ENCODE results near the gene STX18.
"Not testable (repeated sequence)": the region's sequence is repeated elsewhere in the genome, so short reads cannot be mapped to it uniquely, and the experiment has no call there.

The STX18 gene

DNA sequence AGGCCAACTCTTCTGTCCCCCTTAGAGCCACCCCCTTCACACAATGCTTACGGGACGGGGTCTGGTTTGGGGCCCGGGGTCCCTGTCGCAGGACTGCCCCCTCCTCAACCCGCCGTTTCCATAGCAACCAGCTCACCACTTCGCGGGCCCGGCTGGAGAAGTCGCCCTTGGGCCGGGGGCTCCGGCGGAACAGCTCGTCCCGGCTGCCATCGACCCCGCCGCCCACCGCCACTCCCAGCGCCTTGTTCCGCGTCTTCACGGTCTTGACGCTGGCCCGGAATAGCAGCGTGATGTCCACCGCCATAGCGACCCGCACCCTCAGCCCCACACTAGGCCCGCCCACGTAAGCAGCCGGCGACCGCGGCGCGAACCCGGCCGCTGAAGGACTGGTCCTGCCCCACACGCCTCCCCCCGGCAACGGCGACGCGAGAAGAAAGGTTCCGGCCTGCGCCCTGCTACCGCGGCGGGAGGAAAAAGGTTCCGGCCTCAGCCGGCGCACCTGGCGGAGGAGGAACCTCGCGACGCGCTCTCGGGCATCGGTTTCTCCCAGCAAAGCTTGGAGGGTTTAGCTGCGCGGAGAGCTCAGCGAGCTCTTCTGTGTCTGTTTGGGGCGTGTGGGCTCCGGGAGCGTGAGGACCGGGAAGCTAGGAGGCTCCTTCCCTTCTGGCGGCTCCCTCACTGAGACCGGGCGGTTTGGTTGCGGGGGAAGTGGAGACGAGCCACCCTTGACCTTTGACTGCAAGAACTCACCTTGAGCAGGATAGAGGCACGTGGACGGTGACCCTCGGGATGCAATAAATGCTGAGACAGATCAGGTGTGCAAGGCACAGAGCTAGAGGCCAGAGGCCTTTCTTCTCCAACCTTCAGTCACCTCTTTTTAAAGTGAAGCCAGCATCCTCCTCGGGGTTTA, at the start of gene STX18:
TSS of gene STX18 (minus strand) at position 388 of the 910 bp plus-strand sequence. CDS start at position 304, 84 bp downstream.
- FAIRE-seq, result peak; percentile 78
- peak; percentile 76 for DNase-seq (ENCODE audit: insufficient read length, low spot score)

DNA sequence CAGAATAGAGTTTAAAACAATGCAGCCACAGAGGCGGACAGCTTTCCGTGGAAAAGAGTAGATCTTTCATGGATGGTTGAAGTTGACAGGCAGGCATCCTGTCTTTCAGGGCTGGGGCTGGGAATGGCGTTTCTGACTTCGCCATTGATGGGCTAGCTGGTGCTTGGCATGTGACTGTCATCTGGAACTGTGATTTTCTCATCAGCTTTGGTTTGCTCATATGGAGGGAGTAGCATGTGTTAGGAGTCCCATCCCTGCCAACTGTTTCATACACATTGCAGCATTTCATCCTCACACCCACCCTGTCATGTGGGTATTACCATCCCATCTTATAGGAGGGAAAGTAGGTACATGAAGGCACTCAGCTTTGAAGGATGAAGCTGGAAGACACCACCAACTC, 49.2 kb upstream of the STX18 start:
- DNase-seq (ENCODE audit: insufficient read length, low spot score), result no peak
- no peak for FAIRE-seq

DNA sequence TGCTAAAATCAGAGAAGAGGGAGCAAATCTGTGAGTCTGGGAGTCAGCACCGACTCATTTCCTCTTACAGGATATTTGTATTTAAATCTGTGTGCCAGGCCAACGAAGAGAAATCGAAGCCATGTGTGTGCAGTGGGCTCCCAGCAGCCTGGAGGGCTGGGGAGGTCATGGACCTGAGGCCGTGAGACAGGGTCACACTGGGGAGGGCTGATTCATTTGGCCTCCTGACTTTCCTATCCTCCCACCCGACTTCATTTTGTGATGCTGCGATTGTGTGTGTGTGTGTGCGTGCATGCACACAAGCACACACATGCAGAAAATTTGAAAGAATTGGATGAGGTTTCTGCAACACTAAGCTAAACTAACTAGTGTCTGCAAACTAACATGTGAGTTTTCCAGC, 48.7 kb upstream of the STX18 start:
- DNase-seq (ENCODE audit: insufficient read length, low spot score) (no peak), FAIRE-seq (no peak)

DNA sequence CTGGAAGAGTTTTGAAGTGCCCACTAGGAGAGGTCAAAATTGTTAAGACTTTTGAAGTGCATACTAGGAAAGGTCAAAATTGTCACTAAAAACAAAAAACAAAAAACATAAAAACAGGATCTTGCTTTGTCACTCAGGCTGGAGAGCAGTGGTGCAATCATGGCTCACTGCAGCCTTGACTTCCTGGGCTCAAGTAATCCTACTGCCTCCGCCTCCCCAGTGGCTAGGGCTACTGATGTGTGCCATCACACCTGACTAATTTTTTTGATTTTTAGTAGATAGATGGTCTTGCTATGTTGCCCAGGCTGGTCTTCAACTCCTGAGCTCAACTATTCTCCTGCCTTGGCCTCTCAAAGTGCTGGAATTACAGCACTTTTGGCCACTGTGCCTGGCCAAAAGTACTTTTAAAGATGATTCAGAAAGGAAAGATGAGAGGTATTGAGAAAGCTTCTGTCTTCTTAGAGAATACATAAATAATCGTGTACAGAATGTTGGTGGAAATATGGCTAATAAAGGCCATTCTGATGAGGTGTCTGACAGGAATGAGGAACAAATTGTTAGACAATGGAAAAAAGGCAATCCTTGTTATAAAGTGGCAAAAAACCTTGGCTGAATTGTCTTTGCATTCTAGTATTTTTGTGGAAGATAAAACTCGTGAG, 43.3 kb upstream of the STX18 start:
- DNase-seq (ENCODE audit: insufficient read length, low spot score) (no peak), FAIRE-seq (no peak)

DNA sequence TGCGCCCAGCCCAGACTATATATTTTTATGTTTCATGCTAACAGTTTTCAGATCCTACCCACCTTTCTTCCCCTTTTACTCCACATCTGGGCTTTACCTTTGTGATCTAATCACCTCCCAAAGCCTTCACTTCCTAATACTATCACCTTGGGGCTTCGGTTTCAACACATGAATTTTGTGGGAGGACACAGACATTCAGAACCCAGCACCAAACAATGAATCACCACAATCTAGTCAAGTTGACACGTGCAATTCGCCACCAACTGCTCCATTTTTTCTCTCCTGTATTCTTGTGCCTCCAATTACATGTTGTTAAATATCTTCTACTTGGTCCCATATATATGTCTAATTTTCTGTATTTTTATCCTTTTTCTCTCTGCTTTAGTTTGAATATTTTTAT, 41.8 kb upstream of the STX18 start:
- DNase-seq (ENCODE audit: insufficient read length, low spot score) (no peak), FAIRE-seq (no peak)

DNA sequence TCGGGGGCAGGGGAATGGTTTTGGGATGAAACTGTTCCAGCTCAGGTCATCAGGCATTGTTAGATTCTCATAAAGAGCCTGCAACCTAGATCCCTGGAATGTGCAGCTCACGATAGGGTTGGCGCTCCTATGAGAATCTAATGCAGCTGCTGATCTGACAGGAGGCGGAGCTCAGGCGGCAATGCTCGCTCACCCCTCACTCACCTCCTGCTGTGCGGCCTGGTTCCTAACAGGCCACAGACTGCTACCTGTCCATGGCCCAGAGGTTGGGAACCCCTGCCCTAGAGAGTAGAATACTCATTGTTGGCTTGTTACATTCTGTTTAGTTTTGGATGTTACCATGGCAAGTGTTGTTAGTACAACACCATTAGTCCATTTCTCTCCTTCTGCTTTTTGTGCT, 40.8 kb upstream of the STX18 start:
- FAIRE-seq (no peak), DNase-seq (ENCODE audit: insufficient read length, low spot score) (no peak)

DNA sequence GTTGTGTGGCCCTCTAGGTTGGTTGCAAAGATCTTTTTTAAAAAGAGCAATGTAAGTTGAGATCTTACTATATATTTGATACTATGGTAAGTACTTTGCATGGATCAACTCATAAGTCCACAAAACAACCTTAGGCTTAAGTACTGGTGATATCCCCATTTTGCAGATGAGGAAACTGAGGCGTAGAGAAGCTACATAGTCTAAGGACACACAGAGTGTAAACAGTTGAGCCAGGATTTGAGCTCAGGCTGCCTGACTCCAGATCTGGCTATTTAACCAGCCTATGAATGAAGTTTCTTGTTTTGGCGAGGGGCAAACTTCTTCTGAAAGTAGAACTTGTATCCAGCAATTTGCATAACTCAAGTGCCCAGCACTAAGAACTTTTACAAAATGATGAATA, 38.6 kb upstream of the STX18 start:
- no peak for DNase-seq (ENCODE audit: insufficient read length, low spot score)
- FAIRE-seq, result no peak

DNA sequence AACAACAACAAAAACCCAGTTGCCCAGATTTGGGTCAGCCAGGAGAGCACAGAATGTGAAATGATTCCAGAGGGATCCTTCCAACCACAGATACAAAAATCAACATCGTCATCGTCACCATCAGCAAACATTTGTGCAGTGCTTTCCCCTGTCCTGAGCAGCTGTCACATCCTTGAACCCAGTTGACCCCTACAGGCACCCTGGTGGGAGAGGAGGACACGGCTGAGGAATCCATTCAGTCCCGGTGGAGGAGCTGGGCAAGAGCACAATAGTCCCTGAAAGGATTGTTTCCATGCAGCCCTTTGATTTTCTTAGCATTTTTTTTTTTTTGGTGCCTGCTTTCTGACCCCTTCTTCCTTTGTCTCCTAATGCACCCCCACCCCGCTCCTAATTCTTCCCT, 37.1 kb upstream of the STX18 start:
- no peak for DNase-seq (ENCODE audit: insufficient read length, low spot score)
- no peak for FAIRE-seq

DNA sequence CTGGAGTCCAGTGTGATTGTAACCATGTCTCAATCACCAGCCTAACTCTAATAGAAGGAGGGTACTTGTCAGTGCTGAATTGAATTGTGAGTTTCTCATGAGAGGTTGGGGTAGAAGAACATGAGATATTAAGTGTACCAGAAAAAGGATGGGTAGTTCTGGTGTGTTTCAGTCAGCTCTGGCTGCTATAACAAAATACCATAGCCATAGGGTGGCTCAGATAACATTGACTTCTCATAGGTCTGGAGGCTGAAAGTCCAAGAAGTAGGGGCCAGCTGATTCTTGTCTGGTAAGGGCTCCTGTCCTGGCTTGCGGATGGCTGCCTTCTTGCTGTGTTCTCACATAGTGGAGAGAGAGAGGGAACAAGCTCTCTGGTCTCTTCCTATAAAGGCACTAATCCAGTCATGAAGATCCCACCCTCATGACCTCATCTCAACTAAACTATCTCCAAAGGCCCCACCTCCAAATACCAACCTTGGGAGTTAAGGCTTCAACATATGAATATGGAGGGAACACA, 35.6 kb upstream of the STX18 start:
- DNase-seq (ENCODE audit: insufficient read length, low spot score), result no peak
- FAIRE-seq, result no peak

DNA sequence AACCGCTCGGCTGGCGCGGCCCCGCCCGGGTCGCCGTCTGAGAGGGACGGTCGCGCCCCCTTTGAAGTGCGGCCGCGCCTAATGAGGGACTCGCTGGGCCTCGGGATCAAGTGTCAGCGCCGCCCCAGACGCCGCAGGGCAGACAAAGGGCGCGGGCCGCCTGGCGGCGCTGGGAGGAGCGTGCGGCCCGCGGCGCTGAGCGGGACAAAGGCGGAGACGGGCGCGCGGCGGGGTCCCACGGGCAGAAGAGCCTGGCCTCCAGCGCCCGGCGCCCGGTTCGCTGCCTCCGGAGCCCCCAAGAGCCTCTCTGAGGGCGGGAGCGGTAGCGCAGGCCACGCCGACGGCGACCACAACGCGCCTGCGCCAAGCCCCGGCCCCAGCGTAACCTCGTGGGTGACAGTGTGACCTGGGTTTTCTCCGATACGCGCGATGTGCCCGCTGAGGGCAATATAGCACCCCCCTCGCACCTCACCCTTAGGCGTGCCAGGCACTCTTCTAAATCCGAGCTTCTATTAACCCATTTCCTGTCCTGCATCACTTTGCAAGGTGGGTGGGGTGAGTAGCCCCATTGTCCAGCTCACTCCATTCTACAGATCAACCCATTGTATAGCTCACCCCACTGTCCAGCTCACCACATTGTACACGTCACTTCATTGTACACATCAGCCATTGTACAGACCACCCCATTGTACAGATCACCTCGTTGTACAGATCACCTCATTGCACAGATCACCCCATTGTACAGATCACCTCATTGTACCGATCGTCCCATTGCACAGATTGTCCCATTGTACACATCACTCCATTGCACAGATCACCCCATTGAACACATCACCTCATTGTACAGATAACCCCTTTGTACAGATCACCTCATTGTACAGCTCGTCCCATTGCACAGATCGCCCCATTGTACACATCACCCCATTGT, 33.7 kb upstream of the STX18 start:
- peak; percentile 62 for FAIRE-seq
- peak; percentile 71 for DNase-seq (ENCODE audit: insufficient read length, low spot score)

DNA sequence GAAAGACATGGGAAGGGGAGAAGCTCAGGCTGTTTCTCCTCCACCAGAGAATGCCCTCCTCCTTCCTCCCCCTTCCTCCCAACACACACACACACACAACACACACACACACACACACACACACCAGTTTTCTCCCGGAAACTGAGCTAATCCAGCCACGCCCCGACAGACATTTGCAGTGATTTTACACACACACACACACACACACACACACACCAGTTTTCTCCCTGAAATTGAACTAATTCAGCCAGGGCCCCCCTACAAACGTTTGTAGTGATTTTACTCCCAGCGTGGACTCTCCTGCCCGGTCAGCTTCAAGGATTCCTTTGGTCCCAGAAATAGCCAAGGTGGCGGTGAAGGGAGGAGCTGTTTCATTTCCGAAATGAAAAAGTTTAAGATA, 32.9 kb upstream of the STX18 start:
- no peak for DNase-seq (ENCODE audit: insufficient read length, low spot score)
- peak; percentile 23 for FAIRE-seq

DNA sequence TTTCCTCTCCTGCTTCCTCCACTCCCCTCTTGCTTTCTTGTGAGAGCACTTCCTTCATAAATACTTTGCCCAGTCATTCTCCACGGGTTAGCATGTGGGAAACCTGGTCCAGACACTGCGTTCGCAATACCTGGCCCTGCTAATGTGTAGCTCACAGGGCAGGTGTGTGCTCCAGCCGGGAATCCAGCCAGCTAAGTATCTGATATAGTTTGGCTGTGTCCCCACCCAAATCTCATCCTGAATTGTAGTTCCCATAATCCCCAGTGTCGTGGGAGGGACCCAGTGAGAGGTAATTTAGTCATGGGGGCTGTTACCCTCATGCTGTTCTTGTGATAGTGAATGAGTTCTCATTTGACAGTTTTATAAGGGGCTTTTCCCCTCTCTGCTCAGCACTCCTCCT, 32.2 kb upstream of the STX18 start:
- no peak for DNase-seq (ENCODE audit: insufficient read length, low spot score)
- FAIRE-seq, result no peak

DNA sequence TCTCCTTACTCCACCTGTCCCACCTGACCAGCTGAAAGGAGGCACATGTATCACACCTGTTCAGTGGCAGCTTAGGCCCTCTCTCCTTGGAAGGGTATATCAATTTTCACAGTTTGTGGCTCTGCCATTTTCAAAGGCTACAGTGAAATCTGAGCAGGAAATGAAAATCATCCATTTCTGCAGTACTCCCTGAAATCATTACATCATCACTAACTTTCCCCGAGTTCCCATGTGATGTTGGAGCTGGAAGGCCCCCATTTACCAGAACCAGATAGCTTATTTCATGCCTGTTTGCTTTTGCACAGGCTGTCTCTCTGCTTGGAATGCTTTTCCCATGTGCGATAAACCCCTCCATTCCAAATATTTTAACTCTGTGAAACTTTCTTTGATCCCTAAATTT, 31.0 kb upstream of the STX18 start:
- no peak for DNase-seq (ENCODE audit: insufficient read length, low spot score)
- FAIRE-seq, result no peak

DNA sequence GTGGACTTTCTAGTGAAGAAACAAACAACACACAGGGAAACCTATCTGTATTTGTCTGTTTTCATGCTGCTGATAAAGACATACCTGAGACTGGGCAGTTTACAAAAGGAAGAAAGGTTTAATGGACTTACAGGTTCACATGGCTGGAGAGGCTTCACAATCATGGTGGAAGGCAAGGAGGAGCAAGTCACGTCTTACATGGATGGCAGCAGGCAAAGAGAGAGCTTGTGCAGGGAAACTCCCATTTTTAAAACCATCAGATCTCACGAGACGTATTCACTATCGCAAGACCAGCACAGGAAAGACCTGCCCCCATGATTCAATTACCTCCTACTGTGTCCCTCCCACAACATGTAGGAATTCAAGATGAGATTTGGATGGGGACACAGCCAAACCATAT, 28.0 kb upstream of the STX18 start:
- not testable (repeated sequence) for DNase-seq (ENCODE audit: insufficient read length, low spot score); FAIRE-seq

DNA sequence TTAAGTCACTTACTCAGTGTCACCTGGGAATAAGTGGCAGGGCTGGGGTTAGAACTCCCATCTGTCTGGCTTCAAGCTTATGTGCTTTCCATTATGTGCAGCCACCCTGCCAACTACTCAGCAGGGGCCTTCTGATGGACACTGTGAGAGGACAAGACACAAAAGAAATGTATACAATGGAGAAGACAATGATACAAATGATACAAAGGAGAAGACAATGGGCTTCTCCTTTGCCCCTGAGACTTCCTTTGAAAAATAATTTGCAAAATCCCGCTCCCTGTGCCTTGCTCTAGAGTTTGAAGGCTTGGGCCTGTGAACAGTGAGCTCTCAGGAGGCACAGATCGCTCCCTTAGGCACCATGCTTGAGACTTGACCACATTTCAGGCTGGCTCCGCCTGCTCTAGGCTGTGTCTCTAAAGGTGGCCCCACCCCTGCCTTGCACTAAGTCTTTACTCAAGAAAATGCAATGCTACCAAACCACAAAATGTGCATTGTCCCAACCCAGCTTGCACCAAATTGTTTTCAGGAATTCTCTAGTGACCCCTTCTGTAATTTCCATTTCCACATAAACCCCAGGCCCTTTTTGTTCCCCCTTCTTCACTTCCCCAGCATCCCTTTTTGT, 27.1 kb upstream of the STX18 start:
- FAIRE-seq (no peak), DNase-seq (ENCODE audit: insufficient read length, low spot score) (no peak)

DNA sequence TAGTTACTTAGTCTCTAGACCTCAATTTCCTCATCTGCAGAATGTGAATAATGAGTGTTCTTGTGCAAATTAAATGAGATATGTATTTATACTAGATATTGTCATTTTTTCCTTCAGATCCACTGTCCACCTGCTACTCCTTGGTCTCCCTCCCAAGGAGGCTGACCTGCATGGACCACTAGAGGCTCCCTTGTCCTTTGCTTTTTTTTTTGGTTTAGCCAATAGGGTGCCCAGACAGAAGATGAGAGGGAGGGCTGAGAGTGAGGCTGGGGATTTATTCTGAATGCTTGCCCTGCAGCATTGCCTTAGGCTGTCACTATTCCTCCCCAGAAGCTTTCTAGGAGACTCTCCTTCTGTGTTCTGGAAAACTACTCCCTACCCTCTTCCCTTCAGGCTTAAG, 24.5 kb upstream of the STX18 start:
- FAIRE-seq, result peak; percentile 35
- DNase-seq (ENCODE audit: insufficient read length, low spot score), result not testable (repeated sequence)

DNA sequence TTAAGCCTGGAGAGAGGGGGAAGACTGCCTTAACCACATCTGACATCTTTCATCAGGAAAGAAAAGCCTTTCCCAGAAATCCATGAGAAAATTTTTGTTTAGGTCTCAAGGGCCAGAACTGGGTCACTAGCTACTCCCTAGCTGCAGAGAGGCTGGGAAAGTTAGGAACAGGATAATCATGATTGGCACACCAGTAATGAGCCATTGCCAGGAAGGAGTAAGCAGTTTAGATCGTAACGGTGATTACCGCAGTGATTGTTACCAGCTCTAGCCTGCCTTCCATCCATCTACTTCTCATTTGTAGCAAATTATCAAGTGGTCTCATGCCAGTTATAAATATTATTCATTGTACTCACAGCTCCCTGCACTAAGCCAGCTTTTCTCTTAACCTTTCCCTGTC, 22.7 kb upstream of the STX18 start:
- FAIRE-seq (no peak), DNase-seq (ENCODE audit: insufficient read length, low spot score) (no peak)

DNA sequence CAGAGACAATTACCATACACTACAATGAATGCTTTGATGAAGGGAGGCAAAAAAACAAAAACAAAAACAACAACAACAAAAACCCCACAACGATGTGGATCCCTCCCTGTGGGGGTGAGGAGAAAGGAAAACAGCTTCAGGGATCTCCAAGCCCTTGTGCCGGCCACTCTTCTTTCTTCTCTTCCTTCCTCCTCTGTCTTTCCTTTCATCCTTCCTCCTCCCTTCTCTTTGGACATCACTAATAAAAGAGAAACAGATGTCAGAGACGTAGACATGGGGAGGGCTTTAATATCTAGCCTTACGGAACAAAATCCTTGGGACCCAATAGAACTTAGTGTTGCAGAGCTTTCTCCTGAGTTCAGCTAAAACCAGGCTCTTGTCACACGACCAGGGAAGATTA, 18.8 kb upstream of the STX18 start:
- no peak for DNase-seq (ENCODE audit: insufficient read length, low spot score)
- no peak for FAIRE-seq

DNA sequence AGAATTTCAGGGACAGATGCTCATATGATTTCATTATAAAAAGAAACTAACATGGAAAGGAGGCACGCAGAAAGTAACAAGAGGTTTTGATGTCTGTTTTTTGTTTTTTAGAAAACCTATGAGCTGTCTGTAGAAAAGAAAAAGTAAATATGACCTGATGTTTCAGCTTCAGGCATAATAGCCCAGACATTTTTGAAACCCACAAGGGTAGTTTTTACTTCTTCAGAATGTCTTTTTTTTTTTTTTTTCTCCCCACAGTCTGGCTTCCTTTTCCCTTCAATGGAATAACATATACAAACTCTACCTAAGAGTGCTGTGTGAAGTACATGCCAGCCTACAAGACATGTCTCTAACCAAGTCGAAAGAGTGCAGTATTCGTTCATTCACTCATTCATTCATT, 18.3 kb upstream of the STX18 start:
- FAIRE-seq (no peak), DNase-seq (ENCODE audit: insufficient read length, low spot score) (no peak)

DNA sequence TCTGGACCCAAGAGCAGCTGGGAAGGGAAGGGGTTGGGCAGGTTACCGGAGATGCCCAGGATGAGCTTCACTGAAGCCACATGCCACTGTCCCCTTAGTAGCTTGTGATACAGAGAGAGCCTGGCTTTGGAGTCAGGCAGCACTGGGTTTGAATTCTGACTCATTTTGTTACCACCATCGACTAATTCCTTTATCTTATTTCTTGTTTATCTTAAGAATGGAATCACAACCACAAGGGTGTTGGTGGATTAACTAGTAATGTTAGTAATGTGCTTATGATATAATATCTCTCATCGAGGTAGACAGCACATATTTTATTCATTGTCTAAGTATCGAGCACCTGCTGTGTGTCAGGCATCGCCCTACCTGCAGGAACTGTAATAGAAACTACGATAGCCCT, 17.7 kb upstream of the STX18 start:
- DNase-seq (ENCODE audit: insufficient read length, low spot score) (no peak), FAIRE-seq (no peak)
